Large intestine (tissue), 3 donors: ENCODE results near the gene CUX1. TPM values are rescaled to one million over a fixed set of nuclear protein-coding genes. Genes with fewer than 3 reads are reported as not detected.
A peak's percentile ranks its signal among the peaks of the same experiment; 100 is the strongest.

ENCODE experiments used
- DNase-seq, 2 donors: peaks; one replicate each; pipeline versions ENCODE4 v3.0.0 to v3.0.0-alpha.2; 2013
- H3K27ac ChIP-seq: one replicate; pipeline ENCODE4 v1.5.1; 2013; ENCODE audit warnings: low read length
- H3K27me3 ChIP-seq: 2 replicates; pipeline ENCODE4 v1.6.1; 2013; ENCODE audit warnings: low read length; ENCODE audit not compliant: control insufficient read depth, insufficient read depth
- H3K36me3 ChIP-seq: 2 replicates; pipeline ENCODE4 v1.6.1; 2013; ENCODE audit warnings: low read length; ENCODE audit not compliant: control insufficient read depth, insufficient read depth
- H3K4me1 ChIP-seq: one replicate; pipeline ENCODE4 v1.6.1; 2013; ENCODE audit warnings: low read length; ENCODE audit not compliant: control insufficient read depth, insufficient read depth
- H3K4me3 ChIP-seq: one replicate; pipeline ENCODE4 v1.5.1; 2013; ENCODE audit warnings: low read length
- H3K9me3 ChIP-seq: one replicate; pipeline ENCODE4 v1.6.1; 2013; ENCODE audit warnings: mild to moderate bottlenecking, low read depth, low read length, moderate library complexity; ENCODE audit not compliant: control insufficient read depth
- WGBS: methylation state at CpG from one replicate; pipeline ENCODE4 v1.1.5; 2013; ENCODE audit warnings: low lambda C conversion rate; ENCODE audit not compliant: insufficient coverage; 5-methylcytosine and 5-hydroxymethylcytosine counted together
- polyA plus RNA-seq: library from polyadenylated mRNA; unstranded; fragments of 120-200 nt; gene quantifications from one replicate; pipeline ENCODE4 v1.2.1, GENCODE V29; 2013

CUX1 gene
- polyA plus RNA-seq, 1 donor = 72.9 TPM

DNA sequence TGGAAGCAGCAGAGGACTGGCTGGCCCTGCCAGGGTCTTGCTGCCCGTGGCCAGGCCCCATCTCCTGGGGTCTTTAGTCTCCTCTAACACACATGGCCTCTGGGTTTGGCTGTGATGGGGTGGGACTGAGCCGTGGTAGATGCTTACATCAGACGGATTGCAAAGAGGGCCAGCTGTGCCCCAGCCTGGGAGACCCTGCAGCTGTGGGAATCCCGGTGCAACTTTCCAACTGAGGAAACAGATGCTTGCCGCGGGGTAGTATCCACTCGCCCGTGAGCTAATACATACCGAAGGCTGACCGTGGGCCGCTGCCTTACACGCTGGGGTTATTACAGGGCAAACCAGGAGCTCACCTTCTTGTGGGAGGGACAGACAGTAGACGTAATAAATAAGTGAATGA is 445.1 kb downstream of the CUX1 start:
- no peaks in the 10 kb centered on the region for H3K36me3 ChIP-seq
- no peak overlapping the region for H3K4me3 ChIP-seq
- 100% methylated on average over 1 of the region's 13 CpGs for WGBS
- no peaks in the 10 kb centered on the region for H3K4me1 ChIP-seq
- H3K27me3 ChIP-seq = no peaks in the 10 kb centered on the region
- peaks cover 3% of the 10 kb centered on the region for H3K9me3 ChIP-seq
- DNase-seq = no peak
- H3K27ac ChIP-seq = no peak overlapping the region

DNA sequence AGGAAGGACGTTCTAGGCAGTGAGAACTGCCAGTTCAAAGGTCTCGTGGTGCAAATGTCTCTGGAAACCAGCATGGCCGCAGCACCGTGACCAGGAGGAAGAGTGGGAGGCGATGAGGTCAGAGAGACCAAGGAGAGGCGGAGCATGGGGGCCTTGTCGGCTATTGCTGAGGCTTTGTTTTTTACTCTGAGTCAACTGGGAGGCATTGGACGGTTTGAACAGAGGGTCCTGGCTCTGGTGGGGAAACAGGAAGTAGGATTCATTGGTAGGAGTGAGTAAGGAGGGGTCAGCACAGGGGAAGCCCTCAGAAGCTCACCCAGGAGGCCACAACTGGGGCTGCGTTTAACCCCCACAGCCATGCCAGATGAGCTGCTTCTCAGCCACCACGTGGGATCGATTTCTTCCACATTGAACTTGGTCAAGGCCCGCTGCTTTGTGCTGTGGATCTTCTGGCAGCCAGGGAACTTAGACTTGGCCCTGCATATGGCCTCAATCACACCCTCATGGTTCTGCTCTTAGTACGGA is 447.0 kb downstream of the CUX1 start:
- WGBS = 60% methylated on average over 1 of the region's 13 CpGs
- Histone ChIP-seq H3K9me3 (no peaks in the 10 kb centered on the region), H3K27ac (no peak overlapping the region), H3K4me1 (no peaks in the 10 kb centered on the region), H3K4me3 (no peak overlapping the region), H3K36me3 (no peaks in the 10 kb centered on the region), H3K27me3 (no peaks in the 10 kb centered on the region)
- no peak for DNase-seq

DNA sequence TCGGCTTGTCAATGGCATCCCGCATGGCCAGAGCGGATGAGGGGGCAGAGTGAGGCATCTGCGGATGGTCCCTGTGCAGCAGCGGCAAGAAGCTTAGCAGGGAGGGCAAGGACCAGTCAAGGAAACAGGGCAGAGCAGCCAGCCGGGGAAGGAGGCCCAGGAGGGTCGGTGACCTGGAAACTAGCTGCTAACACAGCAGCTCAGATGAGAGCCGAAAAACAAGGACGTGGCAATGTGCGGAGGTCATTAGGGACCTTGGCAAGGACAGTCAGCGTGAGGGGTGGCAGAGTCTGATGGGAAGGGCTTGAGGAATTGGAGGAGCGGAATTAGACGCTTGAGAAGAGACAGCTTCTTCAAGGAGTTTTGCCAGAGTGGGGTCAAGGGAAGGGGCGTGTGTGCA is 449.1 kb downstream of the CUX1 start:
- no peak for DNase-seq
- Histone ChIP-seq H3K4me3 (no peak overlapping the region), H3K36me3 (no peaks in the 10 kb centered on the region), H3K27ac (no peak overlapping the region), H3K4me1 (no peaks in the 10 kb centered on the region), H3K9me3 (no peaks in the 10 kb centered on the region), H3K27me3 (no peaks in the 10 kb centered on the region)
- 87% methylated on average over 3 of the region's 14 CpGs for WGBS

DNA sequence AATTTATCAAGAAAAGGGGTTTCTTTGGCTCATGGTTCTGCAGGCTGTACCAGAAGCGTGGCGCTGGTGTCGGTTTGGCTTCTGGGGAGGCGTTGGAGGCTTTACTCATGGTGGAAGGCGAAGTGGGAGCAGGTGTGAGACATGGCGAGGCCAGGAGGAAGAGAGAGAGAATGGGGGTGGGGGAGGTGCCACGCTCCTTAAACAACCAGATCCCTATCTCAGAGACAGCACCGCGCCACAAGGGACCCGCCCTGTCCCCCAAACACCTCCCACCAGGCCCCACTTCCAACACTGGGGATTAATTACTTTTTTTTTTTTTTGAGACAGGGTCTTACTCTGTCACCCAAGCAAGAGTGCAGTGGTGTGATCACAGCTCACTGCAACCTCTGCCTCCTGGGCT is 451.2 kb downstream of the CUX1 start:
- Histone ChIP-seq H3K4me3 (no peak overlapping the region), H3K27ac (no peak overlapping the region), H3K27me3 (no peaks in the 10 kb centered on the region), H3K4me1 (peaks cover 14% of the 10 kb centered on the region), H3K36me3 (no peaks in the 10 kb centered on the region), H3K9me3 (no peaks in the 10 kb centered on the region)
- no peak for DNase-seq
- no CpG with 5 or more reads among the region's 10 CpGs for WGBS

DNA sequence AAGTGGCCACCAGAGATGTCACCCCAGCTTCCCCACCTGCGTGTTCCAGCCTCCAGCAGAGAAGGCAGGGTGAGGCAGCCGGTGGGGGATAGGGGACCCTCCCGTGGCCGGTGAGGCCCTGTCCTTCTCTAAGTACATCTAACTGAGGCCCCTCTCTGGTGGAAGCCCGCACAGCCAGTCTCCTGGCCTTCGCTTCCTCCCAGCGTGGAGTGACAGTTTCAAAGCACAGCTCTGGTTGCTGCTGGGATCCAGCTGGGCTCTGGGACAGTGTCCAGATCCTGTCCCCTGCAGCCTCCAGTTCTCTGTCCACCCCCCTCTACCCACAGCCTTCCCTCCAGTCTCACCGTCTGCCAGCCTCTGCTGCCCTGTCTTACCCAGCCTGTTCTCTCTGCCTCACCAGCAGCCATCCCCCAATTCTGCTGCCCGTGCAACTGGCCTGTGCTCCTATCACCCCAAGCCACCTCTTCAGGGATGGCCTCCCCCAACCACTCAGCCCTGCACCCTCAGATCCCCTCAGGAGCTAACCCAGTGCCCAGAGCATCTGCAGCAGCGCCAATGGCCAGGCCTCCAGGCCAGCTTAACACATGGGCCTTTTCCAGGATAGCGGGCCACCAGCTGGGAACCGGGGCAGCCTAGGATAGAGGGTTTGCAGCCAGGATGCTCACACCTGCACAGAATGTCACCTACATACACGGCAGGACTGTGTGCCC is 452.9 kb downstream of the CUX1 start:
- H3K27ac ChIP-seq = no peak overlapping the region
- WGBS = no CpG with 5 or more reads among the region's 13 CpGs
- H3K27me3 ChIP-seq = no peaks in the 10 kb centered on the region
- peaks cover 22% of the 10 kb centered on the region for H3K4me1 ChIP-seq
- peaks cover 2% of the 10 kb centered on the region for H3K36me3 ChIP-seq
- H3K4me3 ChIP-seq = no peak overlapping the region
- DNase-seq = no peak
- no peaks in the 10 kb centered on the region for H3K9me3 ChIP-seq

DNA sequence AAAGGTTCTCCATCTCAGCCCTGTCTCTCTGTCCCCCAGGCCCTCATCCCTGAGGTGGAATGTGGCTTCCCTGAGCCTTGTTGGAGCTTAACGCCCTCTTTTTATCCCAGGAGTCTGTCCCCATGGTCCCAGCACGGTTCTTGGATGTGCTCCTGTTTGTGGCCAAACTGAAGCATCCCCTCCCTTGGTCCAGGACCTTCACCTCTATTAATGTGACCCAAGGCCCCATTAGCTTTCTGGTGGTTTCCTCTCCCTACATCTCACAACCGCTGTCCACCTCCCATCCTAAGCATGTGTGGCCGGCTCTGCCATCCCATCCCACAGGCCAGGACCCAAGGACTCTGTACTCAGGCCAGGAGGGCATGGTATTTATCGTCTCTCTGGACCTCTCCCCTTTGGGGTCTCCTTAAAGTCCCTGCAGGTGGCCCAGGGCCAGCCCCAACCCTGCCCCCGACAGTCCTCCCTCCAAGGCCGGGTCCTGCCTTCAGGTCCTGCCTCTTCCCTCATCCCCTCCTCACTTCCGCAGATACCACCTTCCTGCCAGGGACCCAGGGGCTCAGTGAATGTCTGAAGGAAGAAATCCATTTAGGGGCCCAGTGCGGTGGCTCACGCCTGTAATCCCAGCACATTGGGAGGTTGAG is 453.9 kb downstream of the CUX1 start:
- Histone ChIP-seq H3K9me3 (no peaks in the 10 kb centered on the region), H3K27ac (no peak overlapping the region), H3K4me1 (peaks cover 22% of the 10 kb centered on the region), H3K27me3 (no peaks in the 10 kb centered on the region), H3K4me3 (no peak overlapping the region), H3K36me3 (peaks cover 3% of the 10 kb centered on the region)
- DNase-seq = no peak
- no CpG with 5 or more reads among the region's 10 CpGs for WGBS

DNA sequence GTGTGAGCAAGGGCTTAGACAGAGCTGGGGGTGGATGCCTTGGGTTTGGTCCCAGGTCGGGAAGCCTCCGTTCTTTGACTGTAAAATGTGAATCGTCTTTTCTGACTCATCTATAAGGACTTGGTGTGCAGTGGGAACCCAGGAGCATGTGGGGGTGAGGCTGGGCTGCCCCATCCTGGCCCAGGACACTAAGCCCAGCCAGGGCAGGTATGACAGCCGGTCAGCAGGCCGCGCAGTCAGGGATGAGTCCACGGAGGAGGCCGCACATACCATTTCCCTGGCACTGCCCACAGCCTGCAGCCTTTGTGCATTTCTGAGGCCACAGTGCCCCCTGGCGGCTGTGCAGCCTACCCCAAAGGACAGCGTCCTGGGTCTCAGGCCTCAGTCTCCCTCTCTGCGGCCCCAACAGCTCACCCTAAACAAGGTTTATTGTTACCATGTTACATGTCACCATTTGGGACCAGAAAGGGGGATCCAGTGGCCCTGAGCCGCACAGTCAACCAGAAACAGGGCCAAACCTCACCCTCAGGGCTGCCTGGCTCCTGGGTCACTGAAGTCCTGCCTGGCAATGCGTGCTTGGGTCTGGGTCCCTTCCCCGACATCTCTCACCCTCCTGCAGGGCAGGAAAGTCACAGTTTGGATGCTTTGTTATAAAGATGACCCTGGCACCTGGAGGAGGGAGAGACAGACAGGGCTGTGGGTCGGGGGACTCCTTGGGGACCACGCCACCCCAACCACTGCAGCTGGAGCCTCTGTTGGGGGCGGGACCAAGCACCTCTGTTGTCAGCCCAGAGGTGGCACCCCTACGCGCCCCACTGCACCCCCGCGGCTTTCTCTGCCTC is 454.9 kb downstream of the CUX1 start:
- H3K4me1 ChIP-seq = peaks cover 22% of the 10 kb centered on the region
- peaks cover 3% of the 10 kb centered on the region for H3K36me3 ChIP-seq
- DNase-seq = peak; percentile 52 to 55
- no peak overlapping the region for H3K4me3 ChIP-seq
- H3K27ac ChIP-seq = no peak overlapping the region
- WGBS = no CpG with 5 or more reads among the region's 21 CpGs
- no peaks in the 10 kb centered on the region for H3K27me3 ChIP-seq
- H3K9me3 ChIP-seq = no peaks in the 10 kb centered on the region

DNA sequence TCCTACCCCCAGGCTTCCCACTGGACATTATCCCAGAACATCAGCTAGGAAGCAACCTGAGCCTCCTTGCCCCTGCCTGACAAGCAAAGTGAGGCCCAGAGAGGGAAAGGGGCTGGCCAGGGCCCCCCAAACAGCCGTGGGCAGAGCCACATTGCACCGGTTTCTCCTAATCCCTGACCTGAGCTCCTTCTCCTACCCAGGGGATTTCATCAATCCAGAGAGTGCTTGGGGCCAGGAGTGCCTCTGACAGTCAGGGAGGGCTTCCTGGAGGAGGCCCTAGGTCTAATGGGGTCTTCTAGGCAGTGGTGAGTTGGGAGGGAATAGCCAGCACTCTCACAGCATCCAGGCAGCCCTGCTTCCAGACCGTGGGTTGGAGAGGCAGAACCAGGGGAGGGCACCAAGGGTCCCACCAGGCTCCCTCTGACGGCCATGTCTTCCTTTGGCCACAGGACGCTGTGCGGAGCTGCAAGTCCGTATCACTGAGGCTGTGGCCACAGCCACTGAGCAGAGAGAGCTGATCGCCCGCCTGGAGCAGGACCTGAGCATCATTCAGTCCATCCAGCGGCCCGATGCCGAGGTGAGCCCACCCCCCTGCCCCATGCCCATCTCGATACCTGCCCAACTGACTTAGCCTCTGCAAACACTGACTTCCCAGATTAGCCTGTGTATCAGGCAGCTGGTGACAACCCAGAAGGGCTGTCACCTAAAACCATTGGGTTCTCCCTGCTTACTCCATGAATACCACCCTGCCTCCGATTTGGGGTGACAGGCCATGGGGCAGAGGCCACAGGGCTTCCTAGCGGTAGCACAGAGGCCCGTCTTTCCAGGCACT is 455.7 kb downstream of the CUX1 start:
- H3K27ac ChIP-seq = peak overlapping the region; percentile 77
- no peaks in the 10 kb centered on the region for H3K27me3 ChIP-seq
- DNase-seq = no peak
- WGBS = no CpG with 5 or more reads among the region's 16 CpGs
- H3K4me3 ChIP-seq = no peak overlapping the region
- H3K9me3 ChIP-seq = no peaks in the 10 kb centered on the region
- H3K36me3 ChIP-seq = peaks cover 3% of the 10 kb centered on the region
- H3K4me1 ChIP-seq = peaks cover 22% of the 10 kb centered on the region

DNA sequence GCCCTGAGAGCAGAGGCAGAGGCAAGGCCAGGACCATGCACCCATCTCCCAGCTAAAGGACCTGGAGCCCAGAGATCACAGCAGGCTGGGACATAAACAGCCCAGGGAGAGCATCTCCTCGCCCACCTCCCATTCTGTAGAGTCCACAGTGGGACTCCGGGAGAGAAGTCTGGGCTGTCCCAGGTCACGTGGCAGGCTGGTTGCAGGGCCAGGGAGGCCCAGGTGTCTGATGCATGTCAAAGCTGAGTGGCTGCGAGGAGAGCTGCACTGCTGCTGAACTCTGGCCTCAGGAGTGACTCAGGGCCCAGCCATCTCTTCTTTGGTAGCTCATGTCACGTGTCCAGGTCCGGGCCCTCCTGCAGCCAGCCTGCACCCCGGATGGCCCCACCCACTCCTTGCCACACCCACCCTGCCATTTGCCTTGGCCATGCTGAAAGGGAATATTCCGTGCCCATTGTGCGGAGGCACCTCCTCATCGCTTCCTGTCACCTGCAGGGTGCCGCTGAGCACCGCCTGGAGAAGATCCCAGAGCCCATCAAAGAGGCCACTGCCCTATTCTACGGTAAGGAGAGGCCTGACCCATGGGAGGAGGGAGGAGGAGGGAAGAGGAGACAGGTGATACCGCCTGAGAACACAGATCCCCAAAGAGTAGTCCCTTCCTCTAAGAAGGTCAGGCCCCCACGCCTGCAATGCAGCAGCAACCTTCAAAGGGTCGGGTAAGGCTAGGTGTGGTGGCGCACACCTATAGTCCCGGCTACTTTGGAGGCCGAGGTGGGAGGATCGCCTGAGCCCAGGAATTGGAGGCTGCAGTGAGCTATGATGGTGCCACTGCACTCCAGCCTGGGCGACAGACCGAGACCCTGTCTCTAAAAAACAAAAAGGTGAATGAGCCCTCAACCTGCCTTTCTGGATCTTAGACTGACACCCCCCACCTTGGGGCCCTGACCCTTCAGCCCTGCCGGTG is 456.6 kb downstream of the CUX1 start:
- peaks cover 22% of the 10 kb centered on the region for H3K4me1 ChIP-seq
- no peaks in the 10 kb centered on the region for H3K27me3 ChIP-seq
- WGBS = no CpG with 5 or more reads among the region's 23 CpGs
- peak; percentile 91 to 93 for DNase-seq
- H3K9me3 ChIP-seq = no peaks in the 10 kb centered on the region
- H3K4me3 ChIP-seq = peak overlapping the region; percentile 13
- peak overlapping the region; percentile 77 for H3K27ac ChIP-seq
- H3K36me3 ChIP-seq = peaks cover 3% of the 10 kb centered on the region
